H9 (cell line): ENCODE data around the gene TRIM9. TPM values are rescaled to one million over a fixed set of nuclear protein-coding genes. Genes with fewer than 3 reads are reported as not detected.

Experiments
- DNase-seq: peaks from one replicate; pipeline ENCODE4 v3.0.0-alpha.2; 2017
- H2AFZ ChIP-seq: one replicate; pipeline ENCODE4 v1.6.1; 2013; ENCODE audit warnings: mild to moderate bottlenecking, low read length, control low read depth, moderate library complexity
- H2AK5ac ChIP-seq: 2 replicates; pipeline ENCODE4 v1.6.1; 2013; ENCODE audit warnings: low read length, control low read depth, mixed read lengths; ENCODE audit not compliant: insufficient read length
- H2BK120ac ChIP-seq: one replicate; pipeline ENCODE4 v1.6.1; 2013; ENCODE audit warnings: low read depth, mild to moderate bottlenecking, low read length, control low read depth, inconsistent platforms; ENCODE audit not compliant: poor library complexity, severe bottlenecking
- H2BK12ac ChIP-seq: 2 replicates; pipeline ENCODE4 v1.6.1; 2013; ENCODE audit warnings: low read length, control low read depth, mixed read lengths, low read depth; ENCODE audit not compliant: insufficient read length
- H2BK15ac ChIP-seq: 2 replicates; pipeline ENCODE4 v1.6.1; 2013; ENCODE audit warnings: low read depth, low read length, control low read depth
- H2BK20ac ChIP-seq: one replicate; pipeline ENCODE4 v1.6.1; 2013; ENCODE audit warnings: low read depth, mild to moderate bottlenecking, low read length, control low read depth, inconsistent platforms; ENCODE audit not compliant: poor library complexity, severe bottlenecking
- H2BK5ac ChIP-seq: 2 replicates; pipeline ENCODE4 v1.6.1; 2013; ENCODE audit warnings: low read length, control low read depth, mixed read lengths; ENCODE audit not compliant: insufficient read length
- H3K14ac ChIP-seq: 2 replicates; pipeline ENCODE4 v1.6.1; 2013; ENCODE audit warnings: low read length, control low read depth; ENCODE audit not compliant: insufficient read depth
- H3K18ac ChIP-seq: 2 replicates; pipeline ENCODE4 v1.6.1; 2013; ENCODE audit warnings: low read depth, mild to moderate bottlenecking, mixed read lengths, low read length, control low read depth; ENCODE audit not compliant: insufficient read length
- H3K23ac ChIP-seq: 2 replicates; pipeline ENCODE4 v1.6.1; 2013; ENCODE audit warnings: low read length, control low read depth, mixed read lengths, low read depth; ENCODE audit not compliant: insufficient read length
- H3K23me2 ChIP-seq: 2 replicates; pipeline ENCODE4 v1.6.1; 2013; ENCODE audit warnings: low read depth, mild to moderate bottlenecking, mixed read lengths, low read length, control low read depth; ENCODE audit not compliant: insufficient read length, poor library complexity, severe bottlenecking
- H3K27ac ChIP-seq: 2 replicates; pipeline ENCODE4 v1.5.1; 2013; ENCODE audit warnings: low read length, control low read depth, mixed read lengths, low read depth; ENCODE audit not compliant: insufficient read length
- H3K27me3 ChIP-seq: 2 replicates; pipeline ENCODE4 v1.6.1; 2013; ENCODE audit warnings: low read length, control low read depth, inconsistent platforms; ENCODE audit not compliant: insufficient read depth
- H3K4ac ChIP-seq: 2 replicates; pipeline ENCODE4 v1.6.1; 2013; ENCODE audit warnings: low read depth, mild to moderate bottlenecking, control low read depth, inconsistent platforms, low read length, moderate library complexity
- H3K4me1 ChIP-seq: 2 replicates; pipeline ENCODE4 v1.6.1; 2013; ENCODE audit warnings: low read length, control low read depth, inconsistent platforms; ENCODE audit not compliant: insufficient read depth
- H3K4me2 ChIP-seq: 2 replicates; pipeline ENCODE4 v1.6.1; 2013; ENCODE audit warnings: low read length, control low read depth, mixed read lengths; ENCODE audit not compliant: insufficient read length, insufficient read depth
- H3K56ac ChIP-seq: 2 replicates; pipeline ENCODE4 v1.6.1; 2013; ENCODE audit warnings: low read depth, mild to moderate bottlenecking, mixed read lengths, low read length, control low read depth; ENCODE audit not compliant: insufficient read length
- H3K79me1 ChIP-seq: 2 replicates; pipeline ENCODE4 v1.6.1; 2013; ENCODE audit warnings: low read depth, mild to moderate bottlenecking, moderate library complexity, low read length, control low read depth, inconsistent platforms; ENCODE audit not compliant: insufficient read depth, poor library complexity, severe bottlenecking
- H3K79me2 ChIP-seq: 2 replicates; pipeline ENCODE4 v1.6.1; 2013; ENCODE audit warnings: low read length, control low read depth, inconsistent platforms; ENCODE audit not compliant: insufficient read depth
- H3K9ac ChIP-seq: 2 replicates; pipeline ENCODE4 v1.6.1; 2013; ENCODE audit warnings: low read length, control low read depth, mixed read lengths; ENCODE audit not compliant: insufficient read length; ENCODE audit errors: extremely low read depth
- H3K9me3 ChIP-seq: one replicate; pipeline ENCODE4 v1.6.1; 2013; ENCODE audit warnings: low read depth, low read length, inconsistent platforms; ENCODE audit not compliant: control insufficient read depth
- H3T11ph ChIP-seq: one replicate; pipeline ENCODE4 v1.6.1; 2013; ENCODE audit warnings: mild to moderate bottlenecking, low read length, control low read depth, inconsistent platforms
- H4K20me1 ChIP-seq: one replicate; pipeline ENCODE4 v1.6.1; 2013; ENCODE audit not compliant: control insufficient read depth, insufficient read length, insufficient read depth
- H4K5ac ChIP-seq: 2 replicates; pipeline ENCODE4 v1.6.1; 2013; ENCODE audit warnings: low read depth, mild to moderate bottlenecking, mixed read lengths, low read length, control low read depth; ENCODE audit not compliant: insufficient read length
- H4K8ac ChIP-seq: replicated peaks from 2 replicates; pipeline ENCODE4 v1.6.1; 2013; ENCODE audit warnings: low read length, control low read depth, mixed read lengths, low read depth; ENCODE audit not compliant: insufficient read length
- H4K91ac ChIP-seq: 2 replicates; pipeline ENCODE4 v1.6.1; 2013; ENCODE audit warnings: low read depth, mild to moderate bottlenecking, moderate library complexity, mixed read lengths, low read length, control low read depth; ENCODE audit not compliant: insufficient read length
- H3K27ac Mint-ChIP-seq, 3 experiments: 2 replicates in 2 of 3; 3 replicates in 1 of 3; pipeline ENCODE4 v1.8.0; 2020 to 2021; ENCODE audit warnings: mixed read lengths in 3 of 3, mild to moderate bottlenecking in 1 of 3, moderate library complexity in 1 of 3
- H3K27me3 Mint-ChIP-seq: 2 replicates; pipeline ENCODE4 v1.8.0; 2021; ENCODE audit warnings: low read depth, mild to moderate bottlenecking, moderate library complexity, mixed read lengths
- H3K36me3 Mint-ChIP-seq, 3 experiments: 2 replicates in 2 of 3; 3 replicates in 1 of 3; pipeline ENCODE4 v1.8.0; 2020 to 2021; ENCODE audit warnings: low read depth in 3 of 3, mixed read lengths in 3 of 3; ENCODE audit not compliant: insufficient read depth in 1 of 3
- H3K4me1 Mint-ChIP-seq, 2 experiments: 2 replicates each; pipeline ENCODE4 v1.8.0; 2020; ENCODE audit warnings: mixed read lengths in 2 of 2
- H3K4me3 Mint-ChIP-seq, 2 experiments: 2 replicates in 1 of 2; 3 replicates in 1 of 2; pipeline ENCODE4 v1.8.0; 2020 to 2021; ENCODE audit warnings: mild to moderate bottlenecking in 2 of 2, mixed read lengths in 2 of 2, moderate library complexity in 1 of 2
- H3K9me3 Mint-ChIP-seq, 2 experiments: 2 replicates in 1 of 2; 3 replicates in 1 of 2; pipeline ENCODE4 v1.8.0; 2020; ENCODE audit warnings: mild to moderate bottlenecking in 2 of 2, mixed read lengths in 2 of 2, moderate library complexity in 1 of 2
- WGBS: extraction: QIAGEN DNeasy Blood & Tissue Kit; methylation state at CpG from one replicate; pipeline ENCODE4 v1.1.7; 2013; ENCODE audit warnings: missing lambda C conversion rate, low lambda C conversion rate, mixed read lengths; ENCODE audit not compliant: insufficient read length; ENCODE audit errors: extremely low coverage; 5-methylcytosine and 5-hydroxymethylcytosine counted together
- total RNA-seq: library from RNA; stranded (reverse); gene quantifications from 2 replicates; pipeline ENCODE4 v1.2.1, GENCODE V29; 2021
- TF ChIP-seq, protein P1 (sequence below): fragments of 200-600 bp; sonication (generic); conservative IDR thresholded peaks from 3 replicates; pipeline ENCODE4 v1.8.0; 2021; ENCODE audit warnings: antibody characterized with exemption, mild to moderate bottlenecking

Gene TRIM9
- total RNA-seq, 1 experiment from 2014 or later = 0.98 TPM

DNA sequence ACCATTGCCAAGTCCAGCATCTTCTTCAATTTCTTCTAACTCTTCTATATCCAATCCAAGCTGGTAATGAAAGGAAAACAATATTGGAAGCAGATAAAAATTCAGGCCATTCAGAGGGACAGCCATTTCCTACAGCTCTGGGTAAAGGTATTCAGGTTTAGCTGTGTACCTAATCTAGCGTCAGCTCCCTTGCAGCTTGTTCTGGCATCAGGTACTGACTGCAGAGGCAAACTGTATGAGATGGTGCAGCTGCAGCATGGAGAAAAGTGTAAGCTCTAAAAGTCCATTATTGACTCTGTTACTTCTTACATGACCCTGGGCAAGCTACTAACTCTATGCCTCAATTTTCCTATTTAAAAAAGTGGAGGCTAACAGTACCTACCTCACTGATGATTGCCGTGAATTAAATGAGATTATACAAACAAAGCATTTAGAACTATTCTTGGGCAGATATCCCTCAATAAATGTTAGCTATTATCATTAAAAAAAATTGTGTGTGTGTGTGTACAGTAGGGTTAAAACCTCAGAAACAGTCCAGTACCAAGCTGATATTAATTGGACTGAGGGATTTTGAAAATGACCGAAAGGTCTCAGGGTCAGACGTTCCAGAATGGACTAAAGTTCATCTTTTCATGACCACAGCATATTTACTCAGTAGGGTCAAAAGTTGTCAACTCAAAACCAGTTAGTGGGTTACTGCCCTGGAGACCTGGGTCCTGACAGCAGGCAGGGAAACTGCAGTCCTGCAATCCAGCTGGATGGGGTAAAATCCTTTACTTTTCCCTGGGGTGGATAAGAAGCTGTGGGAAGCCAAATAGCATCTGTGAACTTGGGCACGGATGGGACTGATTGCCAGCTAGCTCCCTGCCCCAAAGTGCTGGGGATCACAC is 159.5 kb downstream of the TRIM9 start:
- Histone ChIP-seq H4K5ac (no peak overlapping the region), H4K91ac (no peak overlapping the region), H3K79me2 (no peaks in the 10 kb centered on the region), H2BK20ac (no peak overlapping the region), H2BK15ac (no peak overlapping the region), H2BK12ac (no peak overlapping the region), H3K14ac (no peak overlapping the region), H3K9ac (no peak overlapping the region), H2BK120ac (no peak overlapping the region), H2AFZ (no peak overlapping the region), H2BK5ac (no peak overlapping the region), H3T11ph (no peak overlapping the region), H3K4me2 (no peak overlapping the region), H3K27me3 (no peaks in the 10 kb centered on the region), H4K8ac (no peak overlapping the region), H2AK5ac (no peak overlapping the region), H3K27ac (no peak overlapping the region), H3K23me2 (no peaks in the 10 kb centered on the region), H3K23ac (no peak overlapping the region), H3K56ac (no peak overlapping the region), H4K20me1 (no peaks in the 10 kb centered on the region), H3K18ac (no peak overlapping the region), H3K4ac (no peak overlapping the region), H3K9me3 (no peaks in the 10 kb centered on the region), H3K4me1 (no peaks in the 10 kb centered on the region), H3K79me1 (no peaks in the 10 kb centered on the region)
- no peak overlapping the region for H3K4me3 Mint-ChIP-seq
- H3K27me3 Mint-ChIP-seq = no peaks in the 10 kb centered on the region
- WGBS = no CpG with 5 or more reads among the region's 5 CpGs
- DNase-seq = no peak
- H3K27ac Mint-ChIP-seq = no peak overlapping the region
- H3K9me3 Mint-ChIP-seq = no peaks in the 10 kb centered on the region
- no peaks in the 10 kb centered on the region for H3K4me1 Mint-ChIP-seq
- TF ChIP-seq, protein P1, sequence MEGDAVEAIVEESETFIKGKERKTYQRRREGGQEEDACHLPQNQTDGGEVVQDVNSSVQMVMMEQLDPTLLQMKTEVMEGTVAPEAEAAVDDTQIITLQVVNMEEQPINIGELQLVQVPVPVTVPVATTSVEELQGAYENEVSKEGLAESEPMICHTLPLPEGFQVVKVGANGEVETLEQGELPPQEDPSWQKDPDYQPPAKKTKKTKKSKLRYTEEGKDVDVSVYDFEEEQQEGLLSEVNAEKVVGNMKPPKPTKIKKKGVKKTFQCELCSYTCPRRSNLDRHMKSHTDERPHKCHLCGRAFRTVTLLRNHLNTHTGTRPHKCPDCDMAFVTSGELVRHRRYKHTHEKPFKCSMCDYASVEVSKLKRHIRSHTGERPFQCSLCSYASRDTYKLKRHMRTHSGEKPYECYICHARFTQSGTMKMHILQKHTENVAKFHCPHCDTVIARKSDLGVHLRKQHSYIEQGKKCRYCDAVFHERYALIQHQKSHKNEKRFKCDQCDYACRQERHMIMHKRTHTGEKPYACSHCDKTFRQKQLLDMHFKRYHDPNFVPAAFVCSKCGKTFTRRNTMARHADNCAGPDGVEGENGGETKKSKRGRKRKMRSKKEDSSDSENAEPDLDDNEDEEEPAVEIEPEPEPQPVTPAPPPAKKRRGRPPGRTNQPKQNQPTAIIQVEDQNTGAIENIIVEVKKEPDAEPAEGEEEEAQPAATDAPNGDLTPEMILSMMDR = no peak
- H3K36me3 Mint-ChIP-seq = peaks cover 0 to 25% (median 7%) of the 10 kb centered on the region in 3 experiments; a peak in 5 of 7 replicates
